Lung microvascular endothelial cell (primary cell): ENCODE results near the gene TMUB1. TPM values are rescaled to one million over a fixed set of nuclear protein-coding genes. Genes with fewer than 3 reads are reported as not detected.
A peak's percentile ranks its signal among the peaks of the same experiment; 100 is the strongest.
"Not testable (repeated sequence)": the region's sequence is repeated elsewhere in the genome, so short reads cannot be mapped to it uniquely, and the experiment has no call there.

Experiments
- DNase-seq, 2 donors: peaks; one replicate each; pipeline versions ENCODE4 v3.0.0 to v3.0.0-alpha.2; 2010; ENCODE audit warnings: low read depth in 2 of 2
- total RNA-seq: library from RNA; depleted of rRNA; stranded (reverse); fragments of >200 nt; gene quantifications from 2 replicates; pipeline ENCODE4 v1.2.1, GENCODE V29; 2014

TMUB1 gene
- total RNA-seq, 1 donor from 2014 or later = 16.9 TPM

- no peak for DNase-seq
These were observed 25.7 kb downstream of the TMUB1 start, which contains the start of gene CDK5 for GRCh38 chr7:151057506-151057988. Gene CDK5, minus strand, starts transcription at chr7:151057897. Its CDS starts 49 bp downstream, at chr7:151057848.

GRCh38 chr7:151056666-151057505, 26.4 kb downstream of the TMUB1 start:
- no peak for DNase-seq

- no peak for DNase-seq
These were observed 27.0 kb downstream of the TMUB1 start for GRCh38 chr7:151056283-151056665.

GRCh38 chr7:151053751-151054150, 29.5 kb downstream of the TMUB1 start:
- no peak for DNase-seq

GRCh38 chr7:151053096-151053495, 30.2 kb downstream of the TMUB1 start:
- DNase-seq = no peak

GRCh38 chr7:151051108-151051507, 32.2 kb downstream of the TMUB1 start:
- DNase-seq = peak; percentile 80 to 85

- DNase-seq = no peak
These were observed 34.3 kb downstream of the TMUB1 start for GRCh38 chr7:151048911-151049463.

GRCh38 chr7:151047976-151048815, 35.1 kb downstream of the TMUB1 start, which contains the start of gene ASIC3:
Gene ASIC3, plus strand, starts transcription at chr7:151048531. Its CDS starts 355 bp downstream, at chr7:151048886.
- no peak for DNase-seq

- peak in 1 of 2 donors; percentile 25 for DNase-seq
These were observed 36.4 kb downstream of the TMUB1 start for GRCh38 chr7:151046603-151047573.

- DNase-seq = no peak
These were observed 37.3 kb downstream of the TMUB1 start for GRCh38 chr7:151045967-151046366.

GRCh38 chr7:151045262-151045661, 38.0 kb downstream of the TMUB1 start:
- DNase-seq = no peak

- no peak for DNase-seq
These were observed 39.3 kb downstream of the TMUB1 start for GRCh38 chr7:151043959-151044358.

GRCh38 chr7:151043449-151043848, 39.8 kb downstream of the TMUB1 start:
- not testable (repeated sequence) for DNase-seq

GRCh38 chr7:151040616-151041375, 42.5 kb downstream of the TMUB1 start:
- no peak for DNase-seq

GRCh38 chr7:151039850-151040548, 43.3 kb downstream of the TMUB1 start:
- DNase-seq = peak in 1 of 2 donors; percentile 32

GRCh38 chr7:151038951-151039849, 44.1 kb downstream of the TMUB1 start:
- DNase-seq = peak; percentile 81 to 96

GRCh38 chr7:151035902-151036301, 47.4 kb downstream of the TMUB1 start:
- no peak for DNase-seq
